Neural crest cell (in vitro differentiated cells): ENCODE data around the gene PIK3R5. TPM values are rescaled to one million over a fixed set of nuclear protein-coding genes. Genes with fewer than 3 reads are reported as not detected.

Source experiments
- DNase-seq: peaks from one replicate; pipeline ENCODE4 v3.0.0; 2021; ENCODE audit warnings: low read depth, mixed read lengths, low spot score
- H3K27ac Mint-ChIP-seq: one replicate; pipeline ENCODE4 v1.8.0; 2021; ENCODE audit warnings: mild to moderate bottlenecking, mixed read lengths; ENCODE audit not compliant: unreplicated experiment
- H3K27me3 Mint-ChIP-seq: 2 replicates; pipeline ENCODE4 v1.8.0; 2021; ENCODE audit warnings: low read depth, mild to moderate bottlenecking, mixed read lengths
- H3K36me3 Mint-ChIP-seq: 2 replicates; pipeline ENCODE4 v1.8.0; 2021; ENCODE audit warnings: low read depth, mild to moderate bottlenecking, mixed read lengths
- H3K4me1 Mint-ChIP-seq: 2 replicates; pipeline ENCODE4 v1.8.0; 2021; ENCODE audit warnings: mixed read lengths
- H3K4me3 Mint-ChIP-seq: one replicate; pipeline ENCODE4 v1.8.0; 2021; ENCODE audit warnings: mild to moderate bottlenecking, mixed read lengths
- H3K9me3 Mint-ChIP-seq: 2 replicates; pipeline ENCODE4 v1.8.0; 2021; ENCODE audit warnings: mixed read lengths
- CTCF ChIP-seq: fragments of 200-600 bp; sonication (generic); conservative IDR thresholded peaks from 2 replicates; pipeline ENCODE4 v1.5.0; 2021; ENCODE audit warnings: antibody characterized with exemption, mild to moderate bottlenecking
- total RNA-seq: library from RNA; stranded (reverse); gene quantifications from 2 replicates; pipeline ENCODE4 v1.2.1, GENCODE V29; 2021

PIK3R5 gene
- total RNA-seq, 1 donor from 2014 or later, result 1.4 TPM

GRCh38 chr17:8979715-8980114 lies 14.2 kb upstream of the PIK3R5 start:
- TF ChIP-seq CTCF, result no peak
- no peaks in the 10 kb centered on the region for H3K27me3 Mint-ChIP-seq
- no peak for DNase-seq
- H3K9me3 Mint-ChIP-seq, result no peaks in the 10 kb centered on the region
- no peaks in the 10 kb centered on the region for H3K36me3 Mint-ChIP-seq
- H3K4me3 Mint-ChIP-seq, result no peak overlapping the region
- H3K27ac Mint-ChIP-seq, result no peak overlapping the region
- no peaks in the 10 kb centered on the region for H3K4me1 Mint-ChIP-seq

GRCh38 chr17:8976638-8977037 lies 11.1 kb upstream of the PIK3R5 start:
- H3K9me3 Mint-ChIP-seq, result peaks cover 4% of the 10 kb centered on the region
- H3K36me3 Mint-ChIP-seq, result no peaks in the 10 kb centered on the region
- TF ChIP-seq CTCF, result no peak
- H3K27me3 Mint-ChIP-seq, result no peaks in the 10 kb centered on the region
- H3K4me1 Mint-ChIP-seq, result no peaks in the 10 kb centered on the region
- DNase-seq, result no peak
- H3K27ac Mint-ChIP-seq, result no peak overlapping the region
- no peak overlapping the region for H3K4me3 Mint-ChIP-seq

GRCh38 chr17:8975091-8975725 lies 9.7 kb upstream of the PIK3R5 start:
- no peak for DNase-seq
- H3K9me3 Mint-ChIP-seq, result peaks cover 9% of the 10 kb centered on the region
- no peaks in the 10 kb centered on the region for H3K4me1 Mint-ChIP-seq
- no peak overlapping the region for H3K4me3 Mint-ChIP-seq
- TF ChIP-seq CTCF, result no peak
- no peak overlapping the region for H3K27ac Mint-ChIP-seq
- H3K27me3 Mint-ChIP-seq, result peaks cover 7% of the 10 kb centered on the region
- no peaks in the 10 kb centered on the region for H3K36me3 Mint-ChIP-seq

GRCh38 chr17:8969901-8970300 lies 4.4 kb upstream of the PIK3R5 start:
- Mint-ChIP-seq H3K4me1 (peaks cover 2% of the 10 kb centered on the region), H3K4me3 (no peak overlapping the region), H3K27ac (no peak overlapping the region), H3K9me3 (peaks cover 12% of the 10 kb centered on the region), H3K27me3 (peaks cover 50% of the 10 kb centered on the region), H3K36me3 (peaks cover 4% of the 10 kb centered on the region)
- DNase-seq, result no peak
- TF ChIP-seq CTCF, result no peak

GRCh38 chr17:8968503-8968902 lies 3.0 kb upstream of the PIK3R5 start:
- H3K4me1 Mint-ChIP-seq, result peaks cover 9% of the 10 kb centered on the region
- peaks cover 61% of the 10 kb centered on the region for H3K27me3 Mint-ChIP-seq

More at GRCh38 chr17:8968503-8968902, 3.0 kb upstream of the PIK3R5 start:
- Mint-ChIP-seq H3K27ac (no peak overlapping the region), H3K9me3 (peaks cover 12% of the 10 kb centered on the region), H3K4me3 (no peak overlapping the region), H3K36me3 (peaks cover 4% of the 10 kb centered on the region)
- TF ChIP-seq CTCF, result no peak
- no peak for DNase-seq
